ENCODE results near the gene SEMA6A.

DNA sequence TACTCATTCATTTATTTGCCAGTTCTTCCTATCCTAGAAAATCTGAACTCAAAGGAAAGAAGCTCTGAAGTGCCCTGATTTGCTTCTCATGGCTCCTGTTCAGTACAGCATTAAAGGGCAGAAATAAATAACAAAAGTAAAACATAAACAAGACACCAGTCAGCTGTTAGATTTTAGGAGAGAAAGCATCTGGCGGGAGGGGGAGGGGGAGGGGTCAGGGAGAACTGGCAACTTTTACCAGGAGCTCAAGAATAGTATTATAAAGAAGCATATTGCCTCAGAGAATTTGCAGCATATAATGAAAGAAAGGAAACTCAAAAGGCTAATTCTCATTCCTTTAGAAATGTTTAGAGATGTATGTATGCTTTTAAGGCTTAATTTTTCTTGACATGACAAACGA lies 68.1 kb downstream of the SEMA6A start:
- TF ChIP-seq EP300 (IDR thresholded peaks at IDR 0.05; ENCODE audit: low read depth in 2 of 2, low read length in 2 of 2), result no peak
- no peak for TF ChIP-seq EP300 (CRISPR knock-in tag; IDR thresholded peaks at IDR 0.05; ENCODE audit: borderline replicate concordance)
- TF ChIP-seq ZNF274 (CRISPR knock-in tag; IDR thresholded peaks at IDR 0.05), result no peak
- TF ChIP-seq, protein P1, sequence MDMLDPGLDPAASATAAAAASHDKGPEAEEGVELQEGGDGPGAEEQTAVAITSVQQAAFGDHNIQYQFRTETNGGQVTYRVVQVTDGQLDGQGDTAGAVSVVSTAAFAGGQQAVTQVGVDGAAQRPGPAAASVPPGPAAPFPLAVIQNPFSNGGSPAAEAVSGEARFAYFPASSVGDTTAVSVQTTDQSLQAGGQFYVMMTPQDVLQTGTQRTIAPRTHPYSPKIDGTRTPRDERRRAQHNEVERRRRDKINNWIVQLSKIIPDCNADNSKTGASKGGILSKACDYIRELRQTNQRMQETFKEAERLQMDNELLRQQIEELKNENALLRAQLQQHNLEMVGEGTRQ (IDR thresholded peaks at IDR 0.05; ENCODE audit: low read depth, low read length), result no peak
- TF ChIP-seq, protein P1 (CRISPR knock-in tag; IDR thresholded peaks at IDR 0.05; ENCODE audit: borderline replicate concordance), result no peak
- TF ChIP-seq, protein P2, sequence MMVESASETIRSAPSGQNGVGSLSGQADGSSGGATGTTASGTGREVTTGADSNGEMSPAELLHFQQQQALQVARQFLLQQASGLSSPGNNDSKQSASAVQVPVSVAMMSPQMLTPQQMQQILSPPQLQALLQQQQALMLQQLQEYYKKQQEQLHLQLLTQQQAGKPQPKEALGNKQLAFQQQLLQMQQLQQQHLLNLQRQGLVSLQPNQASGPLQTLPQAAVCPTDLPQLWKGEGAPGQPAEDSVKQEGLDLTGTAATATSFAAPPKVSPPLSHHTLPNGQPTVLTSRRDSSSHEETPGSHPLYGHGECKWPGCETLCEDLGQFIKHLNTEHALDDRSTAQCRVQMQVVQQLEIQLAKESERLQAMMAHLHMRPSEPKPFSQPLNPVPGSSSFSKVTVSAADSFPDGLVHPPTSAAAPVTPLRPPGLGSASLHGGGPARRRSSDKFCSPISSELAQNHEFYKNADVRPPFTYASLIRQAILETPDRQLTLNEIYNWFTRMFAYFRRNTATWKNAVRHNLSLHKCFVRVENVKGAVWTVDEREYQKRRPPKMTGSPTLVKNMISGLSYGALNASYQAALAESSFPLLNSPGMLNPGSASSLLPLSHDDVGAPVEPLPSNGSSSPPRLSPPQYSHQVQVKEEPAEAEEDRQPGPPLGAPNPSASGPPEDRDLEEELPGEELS (CRISPR knock-in tag; IDR thresholded peaks at IDR 0.05), result no peak
- TF ChIP-seq FOXP1 (IDR thresholded peaks at IDR 0.05), result no peak
- TF ChIP-seq FOXP1 (CRISPR knock-in tag; IDR thresholded peaks at IDR 0.05), result no peak
- TF ChIP-seq KDM4B (CRISPR knock-in tag; IDR thresholded peaks at IDR 0.05), result no peak
- no peak for TF ChIP-seq ZNF589 (CRISPR knock-in tag; conservative IDR thresholded peaks at IDR 0.05)

Data from HepG2 (cell line).